HepG2 (cell line): ENCODE data around the gene MRPL2. TPM values are rescaled to one million over a fixed set of nuclear protein-coding genes. Genes with fewer than 3 reads are reported as not detected.

Source experiments
- ATAC-seq: fragments of 200-7000 bp; cut with Tn5 transposase; 3 replicates; pipeline ENCODE4 v1.9.1; 2020; ENCODE audit warnings: mild to moderate bottlenecking, moderate library complexity
- BruUV-seq: library from RNA; stranded (reverse); fragments of 400-500 nt; replicated peaks from 2 replicates; lab custom pipeline; 2021; lab: Mats Ljungman, UMichigan
- CTCF ChIA-PET: fragments of 300-600 bp; formaldehyde crosslinking; extraction: SDS; loops from one replicate; lab custom pipeline; 2021; ENCODE audit warnings: low total read pairs, inconsistent platforms, low intra/inter-chr PET ratio; lab: Yijun Ruan, JAX
- POLR2A ChIA-PET: fragments of 350-600 bp; sonication (Branson Sonifier 250); formaldehyde crosslinking; loops from one replicate; lab custom pipeline; 2020; ENCODE audit warnings: antibody characterized with exemption, inconsistent platforms; lab: Yijun Ruan, JAX
- DNase-seq: peaks from one replicate; pipeline ENCODE4 v3.0.0-alpha.2; 2015; ENCODE audit warnings: low spot score
- FAIRE-seq: peaks from 3 replicates; lab custom pipeline; 2011; peaks lifted over from hg19 to GRCh38; lab: Jason Lieb, UNC
- H2AFZ ChIP-seq: one replicate; pipeline ENCODE4 v1.6.1; 2011; ENCODE audit warnings: low read length, inconsistent platforms
- H3K27ac ChIP-seq: fragments of 300-600 bp; 3 replicates; pipeline ENCODE4 v1.8.0; 2011; ENCODE audit warnings: mixed run types, mild to moderate bottlenecking, mixed read lengths, low read length, inconsistent platforms; ENCODE audit not compliant: insufficient read depth; ENCODE audit errors: extremely low read length
- H3K27me3 ChIP-seq, 2 experiments: fragments of 200-600 bp in 1 of 2; 2 replicates in 1 of 2; 3 replicates in 1 of 2; pipeline versions ENCODE4 v1.6.0 to v1.8.0; 2011; ENCODE audit warnings: low read length in 2 of 2, mild to moderate bottlenecking in 2 of 2, moderate library complexity in 2 of 2, inconsistent platforms in 1 of 2; ENCODE audit not compliant: insufficient read depth in 2 of 2, control insufficient read depth in 1 of 2
- H3K36me3 ChIP-seq, 2 experiments: fragments of 200-600 bp in 1 of 2; replicated peaks in 1 of 2; 2 replicates in 1 of 2; 3 replicates in 1 of 2; pipeline versions ENCODE4 v1.5.1 to v1.8.0; 2011; ENCODE audit warnings: low read length in 2 of 2, inconsistent platforms in 1 of 2; ENCODE audit not compliant: insufficient read depth in 2 of 2, control insufficient read depth in 1 of 2
- H3K4me1 ChIP-seq: 2 replicates; pipeline ENCODE4 v1.5.1; 2012; ENCODE audit warnings: low read length, inconsistent platforms; ENCODE audit not compliant: insufficient read depth
- H3K4me2 ChIP-seq: 2 replicates; pipeline ENCODE4 v1.6.0; 2011; ENCODE audit warnings: low read depth, low read length, inconsistent platforms
- H3K4me3 ChIP-seq, 3 experiments: fragments of 200-600 bp in 1 of 3; sonication (generic), shearing (Covaris generic) in 1 of 3; replicated peaks in 1 of 3; 2 replicates each; pipeline ENCODE4 v1.5.1; 2011 to 2016; ENCODE audit warnings: low read length in 3 of 3, inconsistent platforms in 2 of 3, low read depth in 2 of 3, mild to moderate bottlenecking in 2 of 3, control low read depth in 1 of 3, mixed read lengths in 1 of 3; ENCODE audit not compliant: insufficient read depth in 1 of 3
- H3K79me2 ChIP-seq: one replicate; pipeline ENCODE4 v1.6.1; 2011; ENCODE audit warnings: low read length, inconsistent platforms; ENCODE audit not compliant: insufficient read depth
- H3K9ac ChIP-seq: 2 replicates; pipeline ENCODE4 v1.6.0; 2011; ENCODE audit warnings: mild to moderate bottlenecking, low read depth, low read length, inconsistent platforms; ENCODE audit not compliant: insufficient read depth
- H3K9me3 ChIP-seq: 2 replicates; pipeline ENCODE4 v1.5.1; 2012; ENCODE audit warnings: mild to moderate bottlenecking, low read length
- H4K20me1 ChIP-seq: 2 replicates; pipeline ENCODE4 v1.6.0; 2011; ENCODE audit warnings: inconsistent platforms, mild to moderate bottlenecking, low read length, moderate library complexity; ENCODE audit not compliant: insufficient read depth
- ELF1 ChIP-seq: sonication (generic); formaldehyde crosslinking; IDR thresholded peaks from 2 replicates; pipeline ENCODE4 v1.4.0; 2020; ENCODE audit warnings: missing genetic modification reagents
- ELF4 ChIP-seq: sonication (generic); formaldehyde crosslinking; IDR thresholded peaks from 2 replicates; pipeline ENCODE4 v1.5.0; 2020; ENCODE audit warnings: missing genetic modification reagents, mild to moderate bottlenecking, moderate library complexity, borderline replicate concordance
- IRX3 ChIP-seq: sonication (generic); formaldehyde crosslinking; IDR thresholded peaks from 2 replicates; pipeline ENCODE4 v1.8.1; 2023; ENCODE audit warnings: mild to moderate bottlenecking, low read depth, missing genetic modification reagents, borderline replicate concordance
- MTF2 ChIP-seq: sonication (generic); formaldehyde crosslinking; IDR thresholded peaks from 2 replicates; pipeline ENCODE4 v1.5.0; 2020; ENCODE audit warnings: missing genetic modification reagents, borderline replicate concordance
- PHF8 ChIP-seq: sonication (generic); formaldehyde crosslinking; IDR thresholded peaks from 2 replicates; pipeline ENCODE4 v1.5.0; 2020; ENCODE audit warnings: missing genetic modification reagents
- RNF219 ChIP-seq: sonication (generic); formaldehyde crosslinking; IDR thresholded peaks from 2 replicates; pipeline ENCODE4 v1.5.0; 2020; ENCODE audit warnings: mild to moderate bottlenecking, missing genetic modification reagents
- SALL2 ChIP-seq: sonication (generic); formaldehyde crosslinking; IDR thresholded peaks from 2 replicates; pipeline ENCODE4 v1.8.1; 2023; ENCODE audit warnings: mild to moderate bottlenecking, missing genetic modification reagents, inconsistent platforms
- TEAD3 ChIP-seq: optimal IDR thresholded peaks from 2 replicates; pipeline ENCODE3; 2016; ENCODE audit warnings: borderline replicate concordance
- TOE1 ChIP-seq: sonication (generic); formaldehyde crosslinking; IDR thresholded peaks from 2 replicates; pipeline ENCODE4 v1.4.0; 2020; ENCODE audit warnings: mild to moderate bottlenecking, missing genetic modification reagents
- ZBTB4 ChIP-seq: sonication (generic); formaldehyde crosslinking; IDR thresholded peaks from 2 replicates; pipeline ENCODE4 v1.4.0; 2020; ENCODE audit warnings: missing genetic modification reagents, mild to moderate bottlenecking, borderline replicate concordance
- ZFP90 ChIP-seq: sonication (generic); formaldehyde crosslinking; IDR thresholded peaks from 2 replicates; pipeline ENCODE4 v1.8.0; 2022; ENCODE audit warnings: missing genetic modification reagents, mild to moderate bottlenecking, inconsistent platforms, borderline replicate concordance
- ZNF224 ChIP-seq: sonication (generic); formaldehyde crosslinking; IDR thresholded peaks from 2 replicates; pipeline ENCODE4 v1.5.0; 2020; ENCODE audit warnings: mild to moderate bottlenecking, missing genetic modification reagents
- ZNF558 ChIP-seq: sonication (generic); formaldehyde crosslinking; IDR thresholded peaks from 2 replicates; pipeline ENCODE4 v1.9.0; 2022; ENCODE audit warnings: mild to moderate bottlenecking, missing genetic modification reagents, borderline replicate concordance
- ZNF598 ChIP-seq: sonication (generic); formaldehyde crosslinking; IDR thresholded peaks from 2 replicates; pipeline ENCODE4 v1.5.1; 2020; ENCODE audit warnings: mild to moderate bottlenecking, missing genetic modification reagents, borderline replicate concordance
- ZSCAN9 ChIP-seq: IDR thresholded peaks from 2 replicates; pipeline ENCODE4 v1.6.1; 2016; ENCODE audit warnings: borderline replicate concordance
- WGBS: methylation state at CpG from one replicate; pipeline ENCODE4 v1.1.6; 2017; ENCODE audit warnings: low lambda C conversion rate; 5-methylcytosine and 5-hydroxymethylcytosine counted together
- in situ Hi-C: cut with HindIII; loops from 2 replicates; pipeline ENCODE4 v1.10.0; 2017; ENCODE audit warnings: low pct_unique_long_range_greater_than_20kb; ENCODE audit not compliant: extremely low pct_ligation_motif_present
- intact Hi-C: fragments of 100-400 bp; cut with micrococcal nuclease; formaldehyde crosslinking; loops from one replicate; pipeline ENCODE4 v1.10.0; 2022; ENCODE audit not compliant: unreplicated experiment
- polyA plus RNA-seq, 8 experiments: library from polyadenylated mRNA; depleted of rRNA in 3 of 8; stranded (reverse) in 7 of 8; unstranded in 1 of 8; fragments of >200 nt; fragmentation: Illumina TruSeq in 4 of 8; extraction: Trizol in 4 of 8; gene quantifications; 2 replicates each; pipeline versions ENCODE4 v1.2.1 to v1.2.3, GENCODE V29; 2011 to 2016; ENCODE audit warnings: low read depth in 4 of 8, missing spikeins in 1 of 8, mixed read lengths in 1 of 8; ENCODE audit not compliant: insufficient read depth in 1 of 8
- total RNA-seq, 5 experiments: library from RNA; depleted of rRNA; stranded (reverse); fragments of >200 nt; fragmentation: Illumina TruSeq; extraction: Trizol; gene quantifications; 2 replicates each; pipeline ENCODE4 v1.2.3, GENCODE V29; 2016; ENCODE audit warnings: low read depth in 1 of 5

MRPL2 gene
- total and polyA plus RNA-seq, 2 of the 13 experiments (the other 11 are each of a cell fraction or from before 2014, with no cell fraction given) = 56.8 to 65.6 TPM

- ATAC-seq (peak; percentile 64), DNase-seq (no peak), FAIRE-seq (peak; percentile 59)
- H3K9ac ChIP-seq = peak overlapping the region; percentile 98
- peak overlapping the region; percentile 75 to 96 (median 94) for H3K4me3 ChIP-seq
- WGBS = 10% methylated on average over 22 of the region's 22 CpGs
- in situ Hi-C loops (no loop called here), intact Hi-C loops (loop anchor here (5.0 kb wide), 1 partner anchor 41 kb away; the partner anchor contains the start of genes KLHDC3 and MEA1)
- no TSS peak for BruUV-seq
- no peaks in the 10 kb centered on the region for H4K20me1 ChIP-seq
- H3K27me3 ChIP-seq = no peaks in the 10 kb centered on the region
- H3K4me2 ChIP-seq = peak overlapping the region; percentile 91
- H2AFZ ChIP-seq = no peak overlapping the region
- peaks cover 42% of the 10 kb centered on the region for H3K4me1 ChIP-seq
- POLR2A ChIA-PET = interaction anchor here (0.8 to 3.4 kb wide), 30 partner anchors 8 to 522 kb away, joined by 3 to 45 read pairs (median 5); partner anchors contain the start of genes CNPY3, CUL9, GNMT and KLHDC3
- H3K9me3 ChIP-seq = no peaks in the 10 kb centered on the region
- peaks cover 16 to 48% of the 10 kb centered on the region in 2 experiments for H3K36me3 ChIP-seq
- H3K27ac ChIP-seq = peak overlapping the region; percentile 84
- H3K79me2 ChIP-seq = peaks cover 37% of the 10 kb centered on the region
- CTCF ChIA-PET = interaction anchor here (1.2 kb wide), 1 partner anchor 118 kb away, joined by 3 read pairs; no protein-coding TSS in a partner anchor
- 0 out of 2 replicates have a peak, but pooled peaks have one; percentile 72 for TF ChIP-seq MTF2 (CRISPR knock-in tag)
- no peak for TF ChIP-seq ZNF558 (CRISPR knock-in tag)
- TF ChIP-seq SALL2 (CRISPR knock-in tag) = no peak
- TF ChIP-seq ELF4 = no peak
- no peak for TF ChIP-seq TOE1 (CRISPR knock-in tag)
- TF ChIP-seq ZFP90 (CRISPR knock-in tag) = 0 out of 2 replicates have a peak, but pooled peaks have one; percentile 30
- TF ChIP-seq ZNF224 (CRISPR knock-in tag) = 0 out of 2 replicates have a peak, but pooled peaks have one; percentile 15
- no peak for TF ChIP-seq PHF8 (CRISPR knock-in tag)
- TF ChIP-seq IRX3 (CRISPR knock-in tag) = no peak
- TF ChIP-seq RNF219 (CRISPR knock-in tag) = no peak
- TF ChIP-seq ZSCAN9 = no peak
- no peak for TF ChIP-seq ZBTB4 (CRISPR knock-in tag)
- TF ChIP-seq ELF1 (CRISPR knock-in tag) = no peak
- no peak for TF ChIP-seq ZNF598 (CRISPR knock-in tag)
- TF ChIP-seq TEAD3 (CRISPR knock-in tag) = peak; percentile 19
Measured at GRCh38 chr6:43052842-43053544, 6.2 kb downstream of the MRPL2 start.
